SK-MEL-5 (cell line): Measurements from ENCODE around the gene DRC1. TPM values are rescaled to one million over a fixed set of nuclear protein-coding genes. Genes with fewer than 3 reads are reported as not detected.
"Not testable (repeated sequence)": the region's sequence is repeated elsewhere in the genome, so short reads cannot be mapped to it uniquely, and the experiment has no call there.

Experiments
- DNase-seq: peaks from one replicate; pipeline ENCODE4 v3.0.0-alpha.2; 2016; ENCODE audit warnings: low read depth, low spot score
- in situ Hi-C: cut with HindIII; loops from 2 replicates; pipeline ENCODE4 v1.10.0; 2016; ENCODE audit warnings: low sequenced_read_pairs, high pct_unique_total_duplicates, low pct_unique_long_range_greater_than_20kb
- polyA plus RNA-seq, 2 experiments: library from polyadenylated mRNA; depleted of rRNA; stranded (reverse); fragments of >200 nt; gene quantifications; 2 replicates each; pipeline ENCODE4 v1.2.3, GENCODE V29; 2015
- total RNA-seq: library from RNA; depleted of rRNA; stranded (reverse); fragments of >200 nt; shearing (Covaris generic); gene quantifications from 2 replicates; pipeline ENCODE4 v1.2.3, GENCODE V29; 2014; rRNA removed

DRC1 gene
- not detected in 2 replicates for total RNA-seq
- polyA plus RNA-seq (2015; cell fraction: cytosol; rRNA removed) = not detected in 2 replicates
- polyA plus RNA-seq (2015; cell fraction: nucleus; rRNA removed) = not detected in 2 replicates

DNA sequence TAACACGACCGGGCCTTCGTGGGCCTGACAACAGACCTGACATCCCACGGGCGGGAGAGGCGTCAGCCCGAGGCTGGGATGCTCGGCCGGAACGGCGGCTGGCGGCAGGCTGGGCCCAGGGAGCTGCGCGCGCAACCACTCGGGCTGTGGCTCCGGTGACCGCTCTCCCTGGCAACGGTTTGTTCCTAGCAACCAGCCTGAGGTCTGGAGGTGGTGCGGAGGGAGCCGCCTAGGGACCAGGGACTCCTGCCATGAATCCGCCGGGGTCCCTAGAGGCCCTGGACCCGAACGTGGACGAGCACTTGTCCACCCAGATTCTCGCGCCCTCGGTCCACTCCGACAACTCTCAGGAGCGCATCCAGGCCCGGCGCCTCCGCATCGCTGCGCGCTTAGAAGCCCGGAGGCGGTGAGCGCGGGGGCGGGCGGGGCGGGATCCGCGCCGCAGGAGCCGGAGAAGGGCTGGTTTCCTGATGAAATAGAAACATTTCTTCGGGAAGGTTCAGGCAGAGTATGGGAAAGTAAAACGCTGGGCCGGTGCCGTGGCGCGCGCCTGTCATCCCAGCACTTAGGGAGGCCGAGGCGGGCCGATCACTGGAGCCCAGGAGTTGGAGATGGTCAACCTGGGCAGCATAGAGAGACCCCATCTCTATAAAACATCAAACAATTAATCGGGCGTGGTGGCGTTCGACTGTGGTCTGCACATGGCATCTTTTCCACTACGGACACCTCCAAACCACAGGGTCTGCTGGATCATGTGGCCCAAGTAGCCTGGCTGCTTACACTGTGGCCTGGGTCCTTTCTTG is at the start of gene DRC1:
TSS of gene DRC1 (plus strand) at position 182 of the 803 bp plus-strand sequence. CDS start at position 252, 70 bp downstream.
- no peak for DNase-seq
- in situ Hi-C loops = no loop called here

DNA sequence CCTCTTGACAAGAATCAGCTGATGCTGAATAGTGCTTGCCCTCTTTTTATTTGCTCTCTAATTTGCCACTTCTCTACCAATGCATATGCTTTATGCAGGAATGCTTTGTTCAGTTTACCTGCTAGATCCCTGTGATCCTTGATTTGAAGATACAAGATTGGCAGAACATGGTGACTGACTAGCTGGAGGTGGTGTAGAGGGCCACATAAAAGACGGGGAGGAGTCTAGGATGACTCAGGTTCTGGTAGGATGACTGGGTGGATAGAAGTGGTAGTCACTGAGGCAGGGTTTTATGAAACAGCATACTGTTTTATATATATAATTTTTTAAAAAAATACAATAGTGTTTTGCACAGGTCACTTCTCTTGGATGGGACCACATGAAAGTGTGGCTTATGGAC is 48.8 kb upstream of the DRC1 start:
- in situ Hi-C loops = no loop called here
- no peak for DNase-seq

DNA sequence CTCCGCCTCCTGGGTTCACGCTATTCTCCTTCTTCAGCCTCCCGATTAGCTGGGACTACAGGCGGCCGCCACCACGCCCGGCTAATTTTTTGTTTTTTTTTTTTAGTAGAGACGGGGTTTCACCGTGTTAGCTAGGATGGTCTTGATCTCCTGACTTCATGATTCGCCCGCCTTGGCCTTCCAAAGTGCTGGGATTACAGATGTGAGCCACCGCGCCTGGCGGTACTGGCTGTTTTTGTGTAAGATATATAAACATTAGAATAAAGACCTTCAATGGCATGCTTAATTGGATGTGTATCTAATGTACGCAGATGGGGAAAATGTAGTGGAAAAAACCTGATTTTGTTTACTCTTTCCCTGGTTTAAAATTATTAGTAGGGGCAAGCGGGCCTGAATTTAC is 47.3 kb upstream of the DRC1 start:
- in situ Hi-C loops, DNase-seq: not testable (repeated sequence)

DNA sequence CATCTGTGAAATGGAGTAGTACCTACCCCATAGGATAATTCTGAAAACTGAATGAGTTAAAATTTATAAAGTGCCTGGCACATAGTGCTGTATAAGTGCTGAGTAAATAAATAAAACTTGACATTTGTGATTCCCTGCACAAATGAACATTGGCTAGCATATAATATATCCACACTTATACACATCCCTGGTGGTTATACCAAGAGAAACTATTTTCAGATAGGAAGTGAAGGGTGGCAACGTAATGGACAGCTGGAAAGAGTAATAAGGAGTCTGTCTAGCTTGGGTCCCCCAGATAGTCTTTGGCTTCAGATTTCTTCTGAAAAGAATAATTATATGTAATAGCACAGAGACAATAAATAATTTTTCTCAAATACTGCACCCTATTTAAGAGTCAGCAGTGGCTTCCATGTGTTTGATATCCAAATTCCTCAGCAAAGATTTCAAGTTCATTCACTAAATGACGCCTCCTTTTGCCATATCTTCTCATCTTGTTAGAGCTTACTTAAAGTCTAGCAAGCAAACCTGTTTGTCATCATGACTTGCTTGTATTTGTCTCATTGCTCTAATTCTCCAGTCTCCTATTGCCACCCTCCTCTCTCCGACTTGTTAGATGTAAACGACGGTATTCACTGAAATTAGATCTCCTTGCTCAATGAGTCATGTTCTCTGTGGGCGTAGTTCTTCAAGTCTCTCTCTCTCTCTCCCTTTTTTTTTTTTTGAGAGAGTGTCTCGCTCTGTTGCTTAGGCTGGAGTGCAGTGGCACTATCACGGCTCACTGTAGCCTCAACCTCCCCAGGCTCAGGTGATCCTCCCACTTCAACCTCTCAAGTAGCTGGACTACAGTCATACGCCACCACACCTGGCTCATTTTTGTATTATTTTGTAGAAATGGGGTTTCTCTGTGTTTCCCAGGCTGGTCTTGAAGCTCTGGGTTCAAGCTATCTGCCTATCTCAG is 46.4 kb upstream of the DRC1 start:
- peak; percentile 35 for DNase-seq
- in situ Hi-C loops = no loop called here

DNA sequence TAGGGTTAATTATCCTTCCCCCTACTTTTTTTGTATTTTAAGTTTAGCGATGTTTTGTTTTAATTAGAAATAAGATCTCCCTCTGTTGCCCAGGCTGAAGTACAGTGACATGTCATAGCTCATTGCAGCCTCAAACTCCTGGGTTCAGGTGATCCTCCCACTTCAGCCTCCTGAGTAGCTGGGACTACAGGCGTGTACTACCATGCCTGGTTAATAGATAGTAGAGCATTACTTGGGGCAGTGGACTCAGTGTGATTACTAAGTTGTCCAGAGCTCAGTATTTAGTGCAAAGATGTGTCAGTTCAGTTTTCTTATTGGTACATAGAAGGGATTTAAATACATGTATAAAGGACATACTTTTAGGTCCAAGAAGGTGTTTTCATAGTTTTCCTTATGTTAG is 45.6 kb upstream of the DRC1 start:
- DNase-seq = no peak
- in situ Hi-C loops = no loop called here

DNA sequence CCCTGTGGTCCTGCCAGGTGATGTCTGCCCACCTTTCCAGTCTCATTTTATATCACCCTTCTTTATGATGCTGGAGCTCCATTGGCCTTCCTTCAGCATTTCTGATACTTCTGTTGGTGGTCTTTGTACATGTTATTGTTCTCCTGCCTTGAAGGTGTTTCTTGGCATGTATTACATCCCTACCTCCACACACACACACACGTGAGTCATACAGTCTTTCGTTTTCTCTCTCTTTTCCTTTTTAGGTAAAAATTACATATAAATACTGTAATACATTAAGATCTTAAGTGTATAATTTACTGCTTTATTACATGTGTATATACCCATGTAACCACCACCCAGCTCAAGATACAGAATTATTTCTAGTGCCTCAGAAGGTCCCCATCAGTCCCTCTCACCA is 44.9 kb upstream of the DRC1 start:
- no peak for DNase-seq
- in situ Hi-C loops = no loop called here

DNA sequence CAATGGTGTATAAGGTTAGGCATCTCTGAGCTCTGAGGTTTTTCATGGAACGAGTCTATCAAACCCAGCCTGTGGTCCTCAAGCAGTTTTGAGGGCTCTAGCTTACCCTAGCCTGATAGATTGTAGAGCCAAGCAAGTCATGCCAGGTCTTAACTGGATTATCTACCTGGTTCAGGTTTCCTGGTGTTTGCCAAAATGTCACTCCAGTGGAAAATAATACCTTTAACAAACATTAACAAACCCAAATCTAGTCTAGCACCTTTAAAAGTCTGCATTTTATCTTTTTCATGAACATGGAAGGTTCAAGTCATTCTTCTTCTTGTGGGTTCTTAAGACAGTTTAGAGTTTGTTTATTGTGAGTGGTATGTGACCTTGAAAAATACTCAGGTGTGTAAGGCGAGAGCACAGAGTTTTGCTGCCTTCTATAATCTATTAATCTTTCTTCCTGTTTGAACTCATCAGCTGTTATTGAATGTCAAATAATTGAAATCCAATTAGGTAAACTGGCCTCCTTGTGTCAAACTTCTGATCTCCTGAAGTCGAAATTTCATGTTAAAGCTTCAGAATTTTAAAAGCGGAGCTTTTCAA is 41.7 kb upstream of the DRC1 start:
- in situ Hi-C loops = no loop called here

DNA sequence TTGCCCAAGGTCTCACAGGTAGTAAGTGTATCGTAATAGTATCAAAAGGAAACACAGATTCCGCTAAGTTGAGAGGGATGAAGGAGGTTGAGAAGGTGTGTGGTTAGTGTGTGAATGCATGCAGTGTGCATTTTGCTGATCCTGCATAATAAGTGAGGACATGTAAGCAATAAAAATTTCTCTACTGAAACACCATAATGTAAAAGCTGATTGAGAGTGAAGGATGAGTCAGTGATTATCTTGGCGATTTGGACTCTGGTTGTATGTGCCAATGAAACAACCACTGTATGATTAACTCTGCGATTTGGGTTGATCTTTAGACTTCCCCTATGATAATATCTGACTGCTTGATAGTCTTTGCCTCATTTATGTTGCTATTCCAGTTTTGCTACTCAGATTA is 38.4 kb upstream of the DRC1 start:
- in situ Hi-C loops = no loop called here
- no peak for DNase-seq

More for the DNA sequence above, 41.7 kb upstream of the DRC1 start:
- DNase-seq = no peak

DNA sequence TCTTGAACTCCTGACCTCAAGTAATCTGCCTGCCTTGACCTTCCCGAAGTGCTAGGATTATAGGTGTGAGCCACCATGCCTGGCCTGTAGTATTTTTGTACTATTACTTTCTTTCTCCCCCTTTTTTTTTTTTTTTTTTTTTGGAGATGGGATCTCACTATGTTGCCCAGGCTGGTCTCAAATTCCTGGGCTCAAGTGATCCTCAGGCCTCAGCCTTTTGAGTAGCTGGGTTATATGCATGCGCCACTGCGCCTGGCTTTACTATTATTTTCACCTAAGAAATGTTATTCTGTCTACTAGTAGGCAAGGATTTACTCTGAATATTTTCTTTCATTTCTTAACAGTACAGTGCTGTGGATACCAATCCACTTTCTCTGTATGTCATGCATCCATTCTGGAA is 37.8 kb upstream of the DRC1 start:
- in situ Hi-C loops = no loop called here
- DNase-seq = no peak

DNA sequence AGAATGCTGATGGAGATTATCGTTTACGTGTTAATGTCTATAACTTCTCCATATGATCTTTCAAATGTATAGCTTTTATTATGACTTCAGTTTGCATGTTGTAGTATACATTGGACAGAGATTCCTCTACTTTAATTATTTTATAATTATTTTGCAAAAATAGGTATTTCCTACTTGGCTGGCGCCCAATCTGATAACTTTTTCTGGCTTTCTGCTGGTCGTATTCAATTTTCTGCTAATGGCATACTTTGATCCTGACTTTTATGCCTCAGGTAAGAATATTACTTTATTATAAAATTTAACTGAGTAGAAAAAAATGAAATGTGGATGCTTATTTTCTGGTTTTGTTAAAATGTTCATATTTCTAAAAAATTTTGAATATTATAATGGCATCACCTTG is 37.1 kb upstream of the DRC1 start:
- DNase-seq = no peak
- in situ Hi-C loops = no loop called here

DNA sequence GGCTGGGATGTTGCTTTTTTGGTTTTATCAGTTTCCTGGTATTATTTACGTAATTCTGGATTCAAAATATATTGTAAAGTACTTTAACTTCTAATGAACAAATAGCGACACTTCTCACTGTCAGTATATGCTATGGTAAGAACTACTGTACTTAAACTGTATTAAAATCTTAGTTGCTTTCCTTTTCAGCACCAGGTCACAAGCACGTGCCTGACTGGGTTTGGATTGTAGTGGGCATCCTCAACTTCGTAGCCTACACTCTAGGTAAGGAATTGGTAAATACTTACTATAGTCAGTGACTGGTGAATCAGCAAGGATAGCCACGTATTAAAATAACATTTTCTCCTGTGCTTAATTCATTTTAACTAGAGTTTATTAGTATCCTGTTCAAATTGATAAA is 34.8 kb upstream of the DRC1 start:
- in situ Hi-C loops = no loop called here
- no peak for DNase-seq

DNA sequence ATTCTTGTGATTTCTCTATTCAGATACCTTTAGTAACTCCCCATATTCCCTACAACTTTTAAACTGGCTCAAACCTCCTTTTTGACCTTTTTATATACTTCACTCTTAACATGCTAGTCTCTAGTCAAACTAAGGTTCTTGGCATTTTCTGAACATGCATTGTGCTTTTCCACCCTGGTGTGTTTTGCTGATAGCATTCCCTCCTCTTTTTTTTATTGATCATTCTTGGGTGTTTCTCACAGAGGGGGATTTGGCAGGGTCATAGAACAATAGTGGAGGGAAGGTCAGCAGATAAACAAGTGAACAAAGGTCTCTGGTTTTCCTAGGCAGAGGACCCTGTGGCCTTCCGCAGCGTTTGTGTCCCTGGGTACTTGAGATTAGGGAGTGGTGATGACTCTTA is 32.1 kb upstream of the DRC1 start:
- DNase-seq, in situ Hi-C loops: not testable (repeated sequence)

DNA sequence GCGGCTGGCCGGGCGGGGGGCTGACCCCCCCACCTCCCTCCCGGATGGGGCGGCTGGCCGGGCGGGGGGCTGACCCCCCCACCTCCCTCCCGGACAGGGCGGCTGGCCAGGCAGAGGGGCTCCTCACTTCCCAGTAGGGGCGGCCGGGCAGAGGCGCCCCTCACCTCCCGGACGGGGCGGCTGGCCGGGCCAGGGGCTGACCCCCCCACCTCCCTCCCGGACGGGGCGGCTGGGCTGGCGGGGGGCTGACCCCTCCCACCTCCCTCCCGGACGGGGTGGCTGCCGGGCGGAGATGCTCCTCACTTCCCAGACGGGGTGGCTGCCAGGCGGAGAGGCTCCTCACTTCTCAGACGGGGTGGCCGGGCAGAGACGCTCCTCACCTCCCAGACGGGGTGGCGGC is 30.8 kb upstream of the DRC1 start:
- DNase-seq, in situ Hi-C loops: not testable (repeated sequence)

DNA sequence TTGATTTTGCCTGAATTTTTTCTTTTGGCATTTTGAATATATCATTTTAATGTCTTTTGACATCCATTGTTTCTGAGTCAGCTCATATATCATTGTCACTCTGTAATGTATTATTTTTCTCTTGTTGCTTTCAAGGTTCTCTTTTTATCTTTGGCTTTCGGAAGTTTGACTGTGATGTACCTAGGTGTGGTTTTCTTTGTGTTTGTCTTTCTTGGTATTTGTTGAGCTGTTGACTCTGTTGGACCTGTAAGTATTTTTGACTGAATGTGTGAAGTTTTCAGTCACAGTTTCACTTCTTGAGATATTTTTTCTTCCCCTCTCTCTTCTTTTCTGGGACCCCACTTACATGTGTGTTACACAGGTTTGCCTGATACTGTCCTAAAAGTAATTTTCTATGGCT is 24.9 kb upstream of the DRC1 start:
- in situ Hi-C loops = no loop called here
- DNase-seq = no peak

DNA sequence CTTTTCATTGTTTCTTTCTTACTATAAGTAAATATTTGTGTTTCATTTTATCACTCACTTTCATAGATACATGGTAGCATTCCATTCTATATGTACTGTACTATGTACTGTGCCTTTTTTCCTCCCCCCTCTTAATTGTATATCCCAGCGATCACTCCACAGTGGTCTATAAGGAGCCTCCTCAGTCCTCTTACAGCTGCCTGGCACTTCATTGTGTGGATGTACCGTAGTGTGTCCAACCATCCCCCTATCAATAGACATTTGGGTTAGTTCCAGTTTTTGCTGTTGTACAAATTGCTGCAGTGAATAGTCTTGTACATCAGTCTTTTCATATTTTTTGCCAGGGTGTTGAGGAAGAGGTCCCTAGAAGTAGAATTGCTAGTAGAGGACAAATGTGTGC is 21.4 kb upstream of the DRC1 start:
- DNase-seq = no peak
- in situ Hi-C loops = no loop called here

DNA sequence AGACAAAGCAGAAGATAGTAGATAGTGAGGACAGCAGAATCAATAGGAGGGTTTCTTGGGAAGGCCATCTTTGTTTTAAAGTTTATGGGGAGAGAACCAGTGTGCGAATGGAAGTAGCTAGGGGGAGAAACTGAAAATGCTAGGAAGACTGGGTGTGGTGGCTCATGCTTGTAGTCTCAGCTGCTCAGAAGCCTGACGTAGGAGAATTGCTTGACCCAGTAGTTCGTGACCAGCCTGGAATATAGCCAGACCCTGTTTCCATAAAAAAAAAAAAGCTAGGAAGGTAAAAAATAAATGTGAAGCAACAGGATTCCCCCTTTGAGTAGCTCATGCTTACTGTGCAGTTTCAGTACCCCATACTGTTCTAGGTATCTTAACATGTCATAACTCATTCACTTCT is 19.2 kb upstream of the DRC1 start:
- DNase-seq = no peak
- in situ Hi-C loops = no loop called here

DNA sequence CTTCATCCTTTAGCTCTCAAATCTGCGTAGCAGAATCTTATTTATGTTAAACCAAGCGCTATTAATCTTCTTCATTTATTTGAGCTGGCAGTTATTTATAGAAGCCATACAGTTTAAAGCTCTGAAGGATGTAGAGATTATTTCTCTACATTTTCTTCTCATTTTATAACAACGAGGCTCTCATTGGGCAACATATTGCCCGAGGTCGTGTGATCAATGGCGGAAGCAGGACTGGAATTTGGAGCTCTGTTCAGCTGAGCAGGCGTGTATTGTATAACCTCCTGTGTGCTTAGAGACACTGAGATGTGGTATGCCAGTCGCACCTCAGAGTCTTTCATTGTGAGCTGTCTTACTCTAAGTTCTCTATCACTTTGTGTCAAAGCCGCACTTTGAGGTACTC is 17.5 kb upstream of the DRC1 start:
- peak; percentile 51 for DNase-seq
- in situ Hi-C loops = no loop called here

DNA sequence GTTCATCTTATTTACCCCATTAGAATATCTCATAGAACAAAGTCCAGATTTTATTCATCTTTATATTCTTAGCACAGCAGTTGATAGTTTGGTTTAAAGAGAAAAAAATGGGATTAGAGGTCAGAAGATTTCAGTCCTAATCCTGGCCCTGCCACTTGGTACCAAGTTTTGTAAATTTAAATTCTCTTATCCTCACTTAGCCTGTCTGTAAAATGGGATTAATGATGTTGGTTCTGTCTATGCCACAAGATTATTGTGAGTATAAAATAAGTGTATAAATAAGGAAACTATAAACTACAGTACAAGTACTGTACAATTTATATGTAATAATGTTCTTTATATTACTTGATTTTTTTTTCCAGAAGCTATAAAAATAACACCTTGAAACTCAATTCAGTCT is 17.1 kb upstream of the DRC1 start:
- in situ Hi-C loops = no loop called here
- DNase-seq = no peak
